ENCODE measurements around the gene ADNP. TPM values are rescaled to one million over a fixed set of nuclear protein-coding genes. Genes with fewer than 3 reads are reported as not detected.
A peak's percentile ranks its signal among the peaks of the same experiment; 100 is the strongest.

ADNP gene
- total and polyA plus RNA-seq, 2 of the 13 experiments (the other 11 are each of a cell fraction or from before 2014, with no cell fraction given): 21.0 to 21.5 TPM

DNA sequence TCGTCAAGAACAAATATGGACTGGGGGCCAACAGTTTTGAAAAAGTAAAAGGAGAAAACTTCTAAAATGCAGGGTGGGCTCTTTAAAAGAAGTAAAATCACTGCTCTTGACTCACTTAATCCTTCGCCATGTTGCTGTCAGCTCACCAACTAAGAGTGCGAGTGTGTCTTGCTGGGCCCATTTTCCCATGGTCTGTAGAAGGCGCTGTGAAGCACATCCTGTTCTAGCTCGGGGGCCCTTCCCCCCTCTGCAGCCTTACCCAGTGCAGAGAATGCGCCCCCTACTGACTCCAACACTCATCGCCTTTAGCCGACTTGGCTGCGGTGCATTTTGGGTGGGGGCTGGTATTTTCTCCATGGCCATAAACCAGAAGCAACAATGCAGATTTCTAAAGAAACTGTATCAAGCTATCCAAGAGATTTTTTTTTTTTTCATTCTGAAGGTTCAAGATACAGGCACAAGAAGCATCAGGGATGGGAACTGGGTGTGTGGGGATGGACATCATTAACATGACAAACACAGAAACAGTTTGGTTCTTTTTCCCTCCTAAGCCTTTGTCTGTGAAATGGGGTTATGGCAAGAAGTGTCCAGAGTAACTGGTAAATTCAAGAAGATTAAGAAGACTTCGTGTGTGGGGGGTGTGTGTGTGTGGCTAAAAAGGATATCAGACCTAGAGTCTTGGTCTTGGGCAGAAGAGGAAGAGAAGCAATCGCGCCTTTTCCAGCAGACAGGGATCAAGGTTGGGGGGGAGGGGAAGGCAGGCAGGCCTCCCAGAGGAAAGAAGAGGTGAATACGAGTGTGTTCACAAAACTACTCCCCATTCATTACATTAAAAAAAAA is 1.7 kb downstream of the ADNP start (continued):
- TF ChIP-seq CEBPZ (IDR thresholded peaks at IDR 0.05; ENCODE audit: low read length) (no peak), GMEB1 (CRISPR knock-in tag; IDR thresholded peaks at IDR 0.05; ENCODE audit: borderline replicate concordance) (peak; percentile 66; the same call in 1 of the 2 replicates), NPAS2 (CRISPR knock-in tag; IDR thresholded peaks at IDR 0.05; ENCODE audit: borderline replicate concordance) (no peak), PREB (CRISPR knock-in tag; IDR thresholded peaks at IDR 0.05) (no peak), JUNB (CRISPR knock-in tag; IDR thresholded peaks at IDR 0.05; ENCODE audit: borderline replicate concordance) (no peak), ZNF562 (CRISPR knock-in tag; IDR thresholded peaks at IDR 0.05; ENCODE audit: borderline replicate concordance) (no peak), PRPF4 (IDR thresholded peaks at IDR 0.05; ENCODE audit: low read depth, low read length, poor library complexity, severe bottlenecking) (peak; percentile 99), DR1 (CRISPR knock-in tag; IDR thresholded peaks at IDR 0.05) (peak; percentile 31; the same call in 1 of the 2 replicates), CHD4 (IDR thresholded peaks at IDR 0.05; ENCODE audit: borderline replicate concordance, low read length) (peak; percentile 92; the same call in 1 of the 2 replicates), STAG1 (CRISPR knock-in tag; IDR thresholded peaks at IDR 0.05) (peak; percentile 86), ZNF564 (CRISPR knock-in tag; IDR thresholded peaks at IDR 0.05) (peak; percentile 80), SIN3B (IDR thresholded peaks at IDR 0.05; ENCODE audit: low read length) (peak; percentile 78), NFIB (CRISPR knock-in tag; IDR thresholded peaks at IDR 0.05; ENCODE audit: borderline replicate concordance) (no peak), ARID2 (CRISPR knock-in tag; IDR thresholded peaks at IDR 0.05; ENCODE audit: borderline replicate concordance) (no peak)
- TF ChIP-seq, protein P1, sequence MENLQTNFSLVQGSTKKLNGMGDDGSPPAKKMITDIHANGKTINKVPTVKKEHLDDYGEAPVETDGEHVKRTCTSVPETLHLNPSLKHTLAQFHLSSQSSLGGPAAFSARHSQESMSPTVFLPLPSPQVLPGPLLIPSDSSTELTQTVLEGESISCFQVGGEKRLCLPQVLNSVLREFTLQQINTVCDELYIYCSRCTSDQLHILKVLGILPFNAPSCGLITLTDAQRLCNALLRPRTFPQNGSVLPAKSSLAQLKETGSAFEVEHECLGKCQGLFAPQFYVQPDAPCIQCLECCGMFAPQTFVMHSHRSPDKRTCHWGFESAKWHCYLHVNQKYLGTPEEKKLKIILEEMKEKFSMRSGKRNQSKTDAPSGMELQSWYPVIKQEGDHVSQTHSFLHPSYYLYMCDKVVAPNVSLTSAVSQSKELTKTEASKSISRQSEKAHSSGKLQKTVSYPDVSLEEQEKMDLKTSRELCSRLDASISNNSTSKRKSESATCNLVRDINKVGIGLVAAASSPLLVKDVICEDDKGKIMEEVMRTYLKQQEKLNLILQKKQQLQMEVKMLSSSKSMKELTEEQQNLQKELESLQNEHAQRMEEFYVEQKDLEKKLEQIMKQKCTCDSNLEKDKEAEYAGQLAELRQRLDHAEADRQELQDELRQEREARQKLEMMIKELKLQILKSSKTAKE (CRISPR knock-in tag; IDR thresholded peaks at IDR 0.05; ENCODE audit: borderline replicate concordance): no peak
- TF ChIP-seq, protein P2, sequence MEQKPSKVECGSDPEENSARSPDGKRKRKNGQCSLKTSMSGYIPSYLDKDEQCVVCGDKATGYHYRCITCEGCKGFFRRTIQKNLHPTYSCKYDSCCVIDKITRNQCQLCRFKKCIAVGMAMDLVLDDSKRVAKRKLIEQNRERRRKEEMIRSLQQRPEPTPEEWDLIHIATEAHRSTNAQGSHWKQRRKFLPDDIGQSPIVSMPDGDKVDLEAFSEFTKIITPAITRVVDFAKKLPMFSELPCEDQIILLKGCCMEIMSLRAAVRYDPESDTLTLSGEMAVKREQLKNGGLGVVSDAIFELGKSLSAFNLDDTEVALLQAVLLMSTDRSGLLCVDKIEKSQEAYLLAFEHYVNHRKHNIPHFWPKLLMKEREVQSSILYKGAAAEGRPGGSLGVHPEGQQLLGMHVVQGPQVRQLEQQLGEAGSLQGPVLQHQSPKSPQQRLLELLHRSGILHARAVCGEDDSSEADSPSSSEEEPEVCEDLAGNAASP (CRISPR knock-in tag; IDR thresholded peaks at IDR 0.05; ENCODE audit: borderline replicate concordance): 0 out of 2 replicates have a peak, but pooled peaks have one; percentile 66

Measured in HepG2 (cell line).